H9 (cell line): Measurements from ENCODE around the gene PHF5A. TPM values are rescaled to one million over a fixed set of nuclear protein-coding genes. Genes with fewer than 3 reads are reported as not detected.
A peak's percentile ranks its signal among the peaks of the same experiment; 100 is the strongest.

Experiments
- DNase-seq: peaks from one replicate; pipeline ENCODE4 v3.0.0-alpha.2; 2017
- H2AFZ ChIP-seq: one replicate; pipeline ENCODE4 v1.6.1; 2013; ENCODE audit warnings: mild to moderate bottlenecking, low read length, control low read depth, moderate library complexity
- H2AK5ac ChIP-seq: 2 replicates; pipeline ENCODE4 v1.6.1; 2013; ENCODE audit warnings: low read length, control low read depth, mixed read lengths; ENCODE audit not compliant: insufficient read length
- H2BK120ac ChIP-seq: one replicate; pipeline ENCODE4 v1.6.1; 2013; ENCODE audit warnings: low read depth, mild to moderate bottlenecking, low read length, control low read depth, inconsistent platforms; ENCODE audit not compliant: poor library complexity, severe bottlenecking
- H2BK12ac ChIP-seq: 2 replicates; pipeline ENCODE4 v1.6.1; 2013; ENCODE audit warnings: low read length, control low read depth, mixed read lengths, low read depth; ENCODE audit not compliant: insufficient read length
- H2BK15ac ChIP-seq: 2 replicates; pipeline ENCODE4 v1.6.1; 2013; ENCODE audit warnings: low read depth, low read length, control low read depth
- H2BK20ac ChIP-seq: one replicate; pipeline ENCODE4 v1.6.1; 2013; ENCODE audit warnings: low read depth, mild to moderate bottlenecking, low read length, control low read depth, inconsistent platforms; ENCODE audit not compliant: poor library complexity, severe bottlenecking
- H2BK5ac ChIP-seq: 2 replicates; pipeline ENCODE4 v1.6.1; 2013; ENCODE audit warnings: low read length, control low read depth, mixed read lengths; ENCODE audit not compliant: insufficient read length
- H3K14ac ChIP-seq: 2 replicates; pipeline ENCODE4 v1.6.1; 2013; ENCODE audit warnings: low read length, control low read depth; ENCODE audit not compliant: insufficient read depth
- H3K18ac ChIP-seq: 2 replicates; pipeline ENCODE4 v1.6.1; 2013; ENCODE audit warnings: low read depth, mild to moderate bottlenecking, mixed read lengths, low read length, control low read depth; ENCODE audit not compliant: insufficient read length
- H3K23ac ChIP-seq: 2 replicates; pipeline ENCODE4 v1.6.1; 2013; ENCODE audit warnings: low read length, control low read depth, mixed read lengths, low read depth; ENCODE audit not compliant: insufficient read length
- H3K23me2 ChIP-seq: 2 replicates; pipeline ENCODE4 v1.6.1; 2013; ENCODE audit warnings: low read depth, mild to moderate bottlenecking, mixed read lengths, low read length, control low read depth; ENCODE audit not compliant: insufficient read length, poor library complexity, severe bottlenecking
- H3K27ac ChIP-seq: 2 replicates; pipeline ENCODE4 v1.5.1; 2013; ENCODE audit warnings: low read length, control low read depth, mixed read lengths, low read depth; ENCODE audit not compliant: insufficient read length
- H3K27me3 ChIP-seq: 2 replicates; pipeline ENCODE4 v1.6.1; 2013; ENCODE audit warnings: low read length, control low read depth, inconsistent platforms; ENCODE audit not compliant: insufficient read depth
- H3K4ac ChIP-seq: 2 replicates; pipeline ENCODE4 v1.6.1; 2013; ENCODE audit warnings: low read depth, mild to moderate bottlenecking, control low read depth, inconsistent platforms, low read length, moderate library complexity
- H3K4me1 ChIP-seq: 2 replicates; pipeline ENCODE4 v1.6.1; 2013; ENCODE audit warnings: low read length, control low read depth, inconsistent platforms; ENCODE audit not compliant: insufficient read depth
- H3K4me2 ChIP-seq: 2 replicates; pipeline ENCODE4 v1.6.1; 2013; ENCODE audit warnings: low read length, control low read depth, mixed read lengths; ENCODE audit not compliant: insufficient read length, insufficient read depth
- H3K56ac ChIP-seq: 2 replicates; pipeline ENCODE4 v1.6.1; 2013; ENCODE audit warnings: low read depth, mild to moderate bottlenecking, mixed read lengths, low read length, control low read depth; ENCODE audit not compliant: insufficient read length
- H3K79me1 ChIP-seq: 2 replicates; pipeline ENCODE4 v1.6.1; 2013; ENCODE audit warnings: low read depth, mild to moderate bottlenecking, moderate library complexity, low read length, control low read depth, inconsistent platforms; ENCODE audit not compliant: insufficient read depth, poor library complexity, severe bottlenecking
- H3K79me2 ChIP-seq: 2 replicates; pipeline ENCODE4 v1.6.1; 2013; ENCODE audit warnings: low read length, control low read depth, inconsistent platforms; ENCODE audit not compliant: insufficient read depth
- H3K9ac ChIP-seq: 2 replicates; pipeline ENCODE4 v1.6.1; 2013; ENCODE audit warnings: low read length, control low read depth, mixed read lengths; ENCODE audit not compliant: insufficient read length; ENCODE audit errors: extremely low read depth
- H3K9me3 ChIP-seq: one replicate; pipeline ENCODE4 v1.6.1; 2013; ENCODE audit warnings: low read depth, low read length, inconsistent platforms; ENCODE audit not compliant: control insufficient read depth
- H3T11ph ChIP-seq: one replicate; pipeline ENCODE4 v1.6.1; 2013; ENCODE audit warnings: mild to moderate bottlenecking, low read length, control low read depth, inconsistent platforms
- H4K20me1 ChIP-seq: one replicate; pipeline ENCODE4 v1.6.1; 2013; ENCODE audit not compliant: control insufficient read depth, insufficient read length, insufficient read depth
- H4K5ac ChIP-seq: 2 replicates; pipeline ENCODE4 v1.6.1; 2013; ENCODE audit warnings: low read depth, mild to moderate bottlenecking, mixed read lengths, low read length, control low read depth; ENCODE audit not compliant: insufficient read length
- H4K8ac ChIP-seq: replicated peaks from 2 replicates; pipeline ENCODE4 v1.6.1; 2013; ENCODE audit warnings: low read length, control low read depth, mixed read lengths, low read depth; ENCODE audit not compliant: insufficient read length
- H4K91ac ChIP-seq: 2 replicates; pipeline ENCODE4 v1.6.1; 2013; ENCODE audit warnings: low read depth, mild to moderate bottlenecking, moderate library complexity, mixed read lengths, low read length, control low read depth; ENCODE audit not compliant: insufficient read length
- H3K27ac Mint-ChIP-seq, 3 experiments: 2 replicates in 2 of 3; 3 replicates in 1 of 3; pipeline ENCODE4 v1.8.0; 2020 to 2021; ENCODE audit warnings: mixed read lengths in 3 of 3, mild to moderate bottlenecking in 1 of 3, moderate library complexity in 1 of 3
- H3K27me3 Mint-ChIP-seq: 2 replicates; pipeline ENCODE4 v1.8.0; 2021; ENCODE audit warnings: low read depth, mild to moderate bottlenecking, moderate library complexity, mixed read lengths
- H3K36me3 Mint-ChIP-seq, 3 experiments: 2 replicates in 2 of 3; 3 replicates in 1 of 3; pipeline ENCODE4 v1.8.0; 2020 to 2021; ENCODE audit warnings: low read depth in 3 of 3, mixed read lengths in 3 of 3; ENCODE audit not compliant: insufficient read depth in 1 of 3
- H3K4me1 Mint-ChIP-seq, 2 experiments: 2 replicates each; pipeline ENCODE4 v1.8.0; 2020; ENCODE audit warnings: mixed read lengths in 2 of 2
- H3K4me3 Mint-ChIP-seq, 2 experiments: 2 replicates in 1 of 2; 3 replicates in 1 of 2; pipeline ENCODE4 v1.8.0; 2020 to 2021; ENCODE audit warnings: mild to moderate bottlenecking in 2 of 2, mixed read lengths in 2 of 2, moderate library complexity in 1 of 2
- H3K9me3 Mint-ChIP-seq, 2 experiments: 2 replicates in 1 of 2; 3 replicates in 1 of 2; pipeline ENCODE4 v1.8.0; 2020; ENCODE audit warnings: mild to moderate bottlenecking in 2 of 2, mixed read lengths in 2 of 2, moderate library complexity in 1 of 2
- CTCF ChIP-seq: fragments of 200-600 bp; sonication (generic); conservative IDR thresholded peaks from 3 replicates; pipeline ENCODE4 v1.8.0; 2021; ENCODE audit warnings: antibody characterized with exemption, mild to moderate bottlenecking
- WGBS: extraction: QIAGEN DNeasy Blood & Tissue Kit; methylation state at CpG from one replicate; pipeline ENCODE4 v1.1.7; 2013; ENCODE audit warnings: missing lambda C conversion rate, low lambda C conversion rate, mixed read lengths; ENCODE audit not compliant: insufficient read length; ENCODE audit errors: extremely low coverage; 5-methylcytosine and 5-hydroxymethylcytosine counted together
- total RNA-seq: library from RNA; stranded (reverse); gene quantifications from 2 replicates; pipeline ENCODE4 v1.2.1, GENCODE V29; 2021

Gene PHF5A
- total RNA-seq, 1 experiment from 2014 or later = 114 TPM

DNA sequence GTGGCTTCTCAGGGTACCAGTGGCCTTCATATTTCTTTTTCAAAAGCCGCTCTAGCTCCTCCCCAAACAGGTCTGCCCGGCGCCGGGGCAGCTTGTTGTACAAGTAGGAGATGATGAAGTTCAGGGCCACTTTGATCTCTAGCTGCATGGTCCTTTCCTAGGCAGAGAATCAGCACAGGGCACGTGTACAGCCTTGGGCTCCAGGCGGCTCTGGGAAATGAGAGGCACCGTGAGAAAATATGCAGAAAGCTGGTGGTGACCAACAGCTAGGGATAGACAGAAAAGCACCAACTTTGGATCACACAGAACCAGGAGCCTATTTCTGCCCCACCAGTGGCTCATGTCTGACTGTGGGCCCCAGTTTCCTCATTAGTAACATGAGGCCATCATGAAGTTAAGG is 31.3 kb downstream of the PHF5A start:
- no peak overlapping the region for H2BK5ac ChIP-seq
- Mint-ChIP-seq H3K9me3 (no peaks in the 10 kb centered on the region), H3K27me3 (no peaks in the 10 kb centered on the region; the same call in 1 of the 2 replicates), H3K4me3 (no peak overlapping the region), H3K4me1 (no peaks in the 10 kb centered on the region), H3K27ac (peak overlapping the region in 2 of 3 experiments; percentile 32 to 63; a peak in 3 of 7 replicates), H3K36me3 (peaks cover 35 to 83% (median 62%) of the 10 kb centered on the region in 3 experiments; a peak in 6 of 7 replicates)
- no peak overlapping the region for H3K18ac ChIP-seq
- no CpG with 5 or more reads among the region's 7 CpGs for WGBS
- no peak overlapping the region for H4K91ac ChIP-seq
- H3K14ac ChIP-seq = no peak overlapping the region
- peaks cover under 1% of the 10 kb centered on the region for H3K79me1 ChIP-seq
- no peak overlapping the region for H3K9ac ChIP-seq
- no peak overlapping the region for H2AFZ ChIP-seq
- H4K5ac ChIP-seq = no peak overlapping the region
- no peak overlapping the region for H4K8ac ChIP-seq
- H3K4me2 ChIP-seq = no peak overlapping the region
- TF ChIP-seq CTCF = no peak
- no peak overlapping the region for H2BK20ac ChIP-seq
- H2AK5ac ChIP-seq = no peak overlapping the region
- H3K4me1 ChIP-seq = no peaks in the 10 kb centered on the region
- H3K9me3 ChIP-seq = no peaks in the 10 kb centered on the region
- H4K20me1 ChIP-seq = no peaks in the 10 kb centered on the region
- H3K27me3 ChIP-seq = no peaks in the 10 kb centered on the region
- DNase-seq = no peak
- no peak overlapping the region for H3T11ph ChIP-seq
- H3K27ac ChIP-seq = no peak overlapping the region
- no peak overlapping the region for H3K4ac ChIP-seq
- no peak overlapping the region for H2BK120ac ChIP-seq
- H3K79me2 ChIP-seq = peaks cover 2% of the 10 kb centered on the region; the same call in 1 of the 2 replicates
- no peak overlapping the region for H2BK12ac ChIP-seq
- no peak overlapping the region for H2BK15ac ChIP-seq
- no peak overlapping the region for H3K23ac ChIP-seq
- H3K56ac ChIP-seq = no peak overlapping the region
- H3K23me2 ChIP-seq = no peaks in the 10 kb centered on the region
